ENCODE data around the gene STK38. TPM values are rescaled to one million over a fixed set of nuclear protein-coding genes. Genes with fewer than 3 reads are reported as not detected.

The STK38 gene
- total and polyA plus RNA-seq, 2 of the 13 experiments (the other 11 are each of a cell fraction or from before 2014, with no cell fraction given): 10.3 to 20.7 TPM

DNA sequence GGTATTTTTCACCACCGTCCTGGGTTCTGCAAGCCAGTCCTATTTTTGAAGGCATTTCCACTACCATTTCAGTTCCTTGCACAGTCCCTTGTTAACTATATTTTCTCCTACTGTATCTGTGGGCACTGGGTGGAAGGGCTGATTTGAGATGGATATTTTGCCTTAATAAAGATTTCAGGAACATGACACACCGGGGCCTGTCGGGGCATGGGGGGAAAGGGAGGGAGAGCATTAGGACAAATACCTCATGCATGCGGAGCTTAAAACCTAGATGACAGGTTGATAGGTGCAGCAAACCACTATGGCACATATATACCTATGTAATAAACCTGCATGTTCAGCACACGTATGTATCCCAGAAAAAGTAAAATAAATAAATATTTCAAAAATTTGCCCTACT lies 22.4 kb downstream of the STK38 start (continued):
- TF ChIP-seq LRRFIP1 (CRISPR knock-in tag; conservative IDR thresholded peaks at IDR 0.05): no peak
- no peak for TF ChIP-seq ZNF180 (CRISPR knock-in tag; IDR thresholded peaks at IDR 0.05; ENCODE audit: borderline replicate concordance, low read depth)
- TF ChIP-seq ZBTB3 (CRISPR knock-in tag; IDR thresholded peaks at IDR 0.05; ENCODE audit: borderline replicate concordance, low read depth): no peak
- TF ChIP-seq E2F2 (CRISPR knock-in tag; IDR thresholded peaks at IDR 0.05; ENCODE audit: borderline replicate concordance): no peak
- TF ChIP-seq, protein P1, sequence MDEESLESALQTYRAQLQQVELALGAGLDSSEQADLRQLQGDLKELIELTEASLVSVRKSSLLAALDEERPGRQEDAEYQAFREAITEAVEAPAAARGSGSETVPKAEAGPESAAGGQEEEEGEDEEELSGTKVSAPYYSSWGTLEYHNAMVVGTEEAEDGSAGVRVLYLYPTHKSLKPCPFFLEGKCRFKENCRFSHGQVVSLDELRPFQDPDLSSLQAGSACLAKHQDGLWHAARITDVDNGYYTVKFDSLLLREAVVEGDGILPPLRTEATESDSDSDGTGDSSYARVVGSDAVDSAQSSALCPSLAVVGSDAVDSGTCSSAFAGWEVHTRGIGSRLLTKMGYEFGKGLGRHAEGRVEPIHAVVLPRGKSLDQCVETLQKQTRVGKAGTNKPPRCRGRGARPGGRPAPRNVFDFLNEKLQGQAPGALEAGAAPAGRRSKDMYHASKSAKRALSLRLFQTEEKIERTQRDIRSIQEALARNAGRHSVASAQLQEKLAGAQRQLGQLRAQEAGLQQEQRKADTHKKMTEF (CRISPR knock-in tag; IDR thresholded peaks at IDR 0.05): no peak
- TF ChIP-seq, protein P2, sequence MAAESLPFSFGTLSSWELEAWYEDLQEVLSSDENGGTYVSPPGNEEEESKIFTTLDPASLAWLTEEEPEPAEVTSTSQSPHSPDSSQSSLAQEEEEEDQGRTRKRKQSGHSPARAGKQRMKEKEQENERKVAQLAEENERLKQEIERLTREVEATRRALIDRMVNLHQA (CRISPR knock-in tag; IDR thresholded peaks at IDR 0.05): no peak
- no peak for TF ChIP-seq CEBPG (CRISPR knock-in tag; IDR thresholded peaks at IDR 0.05)
- TF ChIP-seq ETS1 (CRISPR knock-in tag; IDR thresholded peaks at IDR 0.05): no peak
- no peak for TF ChIP-seq KLF6 (CRISPR knock-in tag; IDR thresholded peaks at IDR 0.05)
- TF ChIP-seq TCF7 (IDR thresholded peaks at IDR 0.05; ENCODE audit: low read depth): no peak
- TF ChIP-seq ZMYM2 (CRISPR knock-in tag; IDR thresholded peaks at IDR 0.05): no peak
- TF ChIP-seq YY1 (IDR thresholded peaks at IDR 0.05; ENCODE audit: insufficient read depth, insufficient replicate concordance, low read depth, low read length): no peak
- TF ChIP-seq, protein P3, sequence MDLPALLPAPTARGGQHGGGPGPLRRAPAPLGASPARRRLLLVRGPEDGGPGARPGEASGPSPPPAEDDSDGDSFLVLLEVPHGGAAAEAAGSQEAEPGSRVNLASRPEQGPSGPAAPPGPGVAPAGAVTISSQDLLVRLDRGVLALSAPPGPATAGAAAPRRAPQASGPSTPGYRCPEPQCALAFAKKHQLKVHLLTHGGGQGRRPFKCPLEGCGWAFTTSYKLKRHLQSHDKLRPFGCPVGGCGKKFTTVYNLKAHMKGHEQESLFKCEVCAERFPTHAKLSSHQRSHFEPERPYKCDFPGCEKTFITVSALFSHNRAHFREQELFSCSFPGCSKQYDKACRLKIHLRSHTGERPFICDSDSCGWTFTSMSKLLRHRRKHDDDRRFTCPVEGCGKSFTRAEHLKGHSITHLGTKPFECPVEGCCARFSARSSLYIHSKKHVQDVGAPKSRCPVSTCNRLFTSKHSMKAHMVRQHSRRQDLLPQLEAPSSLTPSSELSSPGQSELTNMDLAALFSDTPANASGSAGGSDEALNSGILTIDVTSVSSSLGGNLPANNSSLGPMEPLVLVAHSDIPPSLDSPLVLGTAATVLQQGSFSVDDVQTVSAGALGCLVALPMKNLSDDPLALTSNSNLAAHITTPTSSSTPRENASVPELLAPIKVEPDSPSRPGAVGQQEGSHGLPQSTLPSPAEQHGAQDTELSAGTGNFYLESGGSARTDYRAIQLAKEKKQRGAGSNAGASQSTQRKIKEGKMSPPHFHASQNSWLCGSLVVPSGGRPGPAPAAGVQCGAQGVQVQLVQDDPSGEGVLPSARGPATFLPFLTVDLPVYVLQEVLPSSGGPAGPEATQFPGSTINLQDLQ (CRISPR knock-in tag; IDR thresholded peaks at IDR 0.05): no peak
